Type B pancreatic cell (in vitro differentiated cells): ENCODE measurements around the gene NPTX1. TPM values are rescaled to one million over a fixed set of nuclear protein-coding genes. Genes with fewer than 3 reads are reported as not detected.

Source experiments
- DNase-seq: peaks from one replicate; pipeline ENCODE4 v3.0.0; 2021; ENCODE audit warnings: mixed read lengths; ENCODE audit not compliant: unreplicated experiment; ENCODE audit errors: extremely low spot score
- H3K27ac Mint-ChIP-seq: 2 replicates; pipeline ENCODE4 v1.8.0; 2021; ENCODE audit warnings: mild to moderate bottlenecking, mixed read lengths
- H3K27me3 Mint-ChIP-seq: 2 replicates; pipeline ENCODE4 v1.8.0; 2021; ENCODE audit warnings: mixed read lengths
- H3K36me3 Mint-ChIP-seq: 2 replicates; pipeline ENCODE4 v1.8.0; 2021; ENCODE audit warnings: mixed read lengths
- H3K4me1 Mint-ChIP-seq: one replicate; pipeline ENCODE4 v1.8.0; 2021; ENCODE audit warnings: mixed read lengths; ENCODE audit not compliant: unreplicated experiment
- H3K4me3 Mint-ChIP-seq: 2 replicates; pipeline ENCODE4 v1.8.0; 2021; ENCODE audit warnings: mild to moderate bottlenecking, mixed read lengths
- H3K9me3 Mint-ChIP-seq: 2 replicates; pipeline ENCODE4 v1.8.0; 2021; ENCODE audit warnings: mixed read lengths
- total RNA-seq: library from RNA; stranded (reverse); gene quantifications from 2 replicates; pipeline ENCODE4 v1.2.1, GENCODE V29; 2021; ENCODE audit warnings: low replicate concordance
- TF ChIP-seq, protein P1 (sequence below): fragments of 200-600 bp; sonication (generic); conservative IDR thresholded peaks from 2 replicates; pipeline ENCODE4 v1.5.0; 2021; ENCODE audit warnings: antibody characterized with exemption, mild to moderate bottlenecking

Gene NPTX1
- total RNA-seq, 1 donor from 2014 or later: 4.7 TPM

DNA sequence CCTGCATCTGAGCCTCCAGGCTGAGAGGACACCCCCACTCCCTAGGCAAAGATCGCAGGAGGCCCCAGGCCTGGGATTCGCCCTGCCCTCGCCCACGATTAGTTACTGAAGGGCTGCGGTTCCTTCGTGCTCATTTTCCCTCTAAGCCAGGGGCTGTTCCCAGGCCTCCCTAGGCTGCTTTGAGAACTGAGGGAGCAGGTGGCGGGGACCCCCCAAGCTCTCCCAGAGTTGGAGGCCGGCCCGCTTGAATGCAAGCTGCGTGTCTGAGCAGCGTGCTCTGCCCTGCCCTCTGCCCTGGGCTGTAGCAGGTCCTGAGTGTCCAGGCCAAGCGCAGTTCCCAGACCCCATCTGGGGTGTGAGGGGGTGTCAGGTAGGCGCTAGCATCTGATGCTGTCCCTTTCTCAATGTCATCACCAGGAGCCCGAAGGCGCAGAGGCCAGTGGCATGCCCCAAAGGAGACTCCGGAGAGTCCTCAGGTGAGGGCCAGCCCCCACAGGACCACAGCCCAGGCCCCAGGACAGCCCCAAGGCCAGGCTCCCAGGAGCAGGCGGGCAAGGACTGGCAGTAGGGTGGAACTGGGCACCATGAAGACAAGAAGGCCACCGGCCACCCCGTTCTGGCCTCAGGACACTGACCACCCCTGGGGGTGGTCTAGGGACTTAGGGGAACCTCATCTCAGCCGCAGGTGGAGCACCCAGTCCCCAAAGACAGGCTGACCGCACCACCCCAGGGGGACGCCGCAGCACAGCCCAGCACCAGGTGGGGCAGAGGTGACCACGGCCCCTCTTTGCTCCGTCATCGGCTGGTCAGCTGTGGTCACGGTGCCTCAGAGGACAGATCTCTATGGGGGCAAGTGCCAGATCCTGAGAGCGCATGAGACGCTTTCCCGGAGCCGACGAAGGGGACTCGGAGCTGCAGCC is 46.8 kb downstream of the NPTX1 start:
- DNase-seq: no peak

DNA sequence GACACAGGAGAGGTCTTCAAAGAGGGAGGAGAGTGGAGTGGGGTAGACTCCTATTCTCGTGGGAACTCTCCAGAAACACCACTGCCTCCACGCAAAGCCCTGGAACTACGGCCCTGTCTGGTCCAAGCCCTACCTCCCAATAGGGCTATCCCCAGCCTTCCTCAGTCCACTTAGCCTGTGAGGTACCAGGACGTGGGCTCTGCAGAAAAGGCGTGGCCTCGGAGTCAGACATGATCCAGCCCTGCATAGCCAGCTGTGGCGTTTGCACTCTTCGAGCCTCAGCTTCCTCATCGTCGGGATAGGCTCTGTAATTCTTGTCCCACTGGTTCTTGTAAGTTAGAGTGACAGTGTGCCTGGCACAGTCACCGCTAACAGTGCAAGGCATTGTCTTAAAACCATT is 47.6 kb downstream of the NPTX1 start:
- Mint-ChIP-seq H3K4me3 (no peak overlapping the region), H3K27me3 (no peaks in the 10 kb centered on the region), H3K4me1 (no peaks in the 10 kb centered on the region), H3K27ac (no peak overlapping the region), H3K9me3 (no peaks in the 10 kb centered on the region), H3K36me3 (no peaks in the 10 kb centered on the region)
- DNase-seq: no peak
- TF ChIP-seq, protein P1, sequence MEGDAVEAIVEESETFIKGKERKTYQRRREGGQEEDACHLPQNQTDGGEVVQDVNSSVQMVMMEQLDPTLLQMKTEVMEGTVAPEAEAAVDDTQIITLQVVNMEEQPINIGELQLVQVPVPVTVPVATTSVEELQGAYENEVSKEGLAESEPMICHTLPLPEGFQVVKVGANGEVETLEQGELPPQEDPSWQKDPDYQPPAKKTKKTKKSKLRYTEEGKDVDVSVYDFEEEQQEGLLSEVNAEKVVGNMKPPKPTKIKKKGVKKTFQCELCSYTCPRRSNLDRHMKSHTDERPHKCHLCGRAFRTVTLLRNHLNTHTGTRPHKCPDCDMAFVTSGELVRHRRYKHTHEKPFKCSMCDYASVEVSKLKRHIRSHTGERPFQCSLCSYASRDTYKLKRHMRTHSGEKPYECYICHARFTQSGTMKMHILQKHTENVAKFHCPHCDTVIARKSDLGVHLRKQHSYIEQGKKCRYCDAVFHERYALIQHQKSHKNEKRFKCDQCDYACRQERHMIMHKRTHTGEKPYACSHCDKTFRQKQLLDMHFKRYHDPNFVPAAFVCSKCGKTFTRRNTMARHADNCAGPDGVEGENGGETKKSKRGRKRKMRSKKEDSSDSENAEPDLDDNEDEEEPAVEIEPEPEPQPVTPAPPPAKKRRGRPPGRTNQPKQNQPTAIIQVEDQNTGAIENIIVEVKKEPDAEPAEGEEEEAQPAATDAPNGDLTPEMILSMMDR: no peak

More for the DNA sequence above, 46.8 kb downstream of the NPTX1 start:
- no peaks in the 10 kb centered on the region for H3K36me3 Mint-ChIP-seq
- H3K4me3 Mint-ChIP-seq: no peak overlapping the region
- no peaks in the 10 kb centered on the region for H3K27me3 Mint-ChIP-seq
- TF ChIP-seq, protein P1: no peak
- H3K27ac Mint-ChIP-seq: no peak overlapping the region
- no peaks in the 10 kb centered on the region for H3K9me3 Mint-ChIP-seq
- no peaks in the 10 kb centered on the region for H3K4me1 Mint-ChIP-seq

DNA sequence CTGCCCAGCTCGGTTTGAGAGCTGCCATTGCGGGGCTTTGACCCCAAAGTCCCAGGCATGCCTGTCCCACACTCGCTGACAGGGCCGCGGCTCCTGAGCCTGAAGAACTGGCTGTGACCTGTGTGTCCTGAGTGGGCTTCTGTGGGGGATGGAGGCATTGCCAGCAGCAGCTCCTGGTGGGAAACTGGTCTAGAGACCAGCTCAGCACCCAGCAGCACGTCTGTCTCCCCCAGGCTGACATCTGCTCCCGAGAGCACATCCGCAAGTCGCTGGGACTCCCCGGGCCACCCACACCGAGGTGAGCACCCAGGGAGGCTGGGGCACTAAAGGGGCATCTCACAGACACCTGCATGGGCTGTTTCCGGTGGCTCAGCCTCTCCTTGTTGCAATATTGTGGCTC is 48.0 kb downstream of the NPTX1 start:
- Mint-ChIP-seq H3K4me3 (no peak overlapping the region), H3K27ac (no peak overlapping the region)
- TF ChIP-seq, protein P1: no peak

DNA sequence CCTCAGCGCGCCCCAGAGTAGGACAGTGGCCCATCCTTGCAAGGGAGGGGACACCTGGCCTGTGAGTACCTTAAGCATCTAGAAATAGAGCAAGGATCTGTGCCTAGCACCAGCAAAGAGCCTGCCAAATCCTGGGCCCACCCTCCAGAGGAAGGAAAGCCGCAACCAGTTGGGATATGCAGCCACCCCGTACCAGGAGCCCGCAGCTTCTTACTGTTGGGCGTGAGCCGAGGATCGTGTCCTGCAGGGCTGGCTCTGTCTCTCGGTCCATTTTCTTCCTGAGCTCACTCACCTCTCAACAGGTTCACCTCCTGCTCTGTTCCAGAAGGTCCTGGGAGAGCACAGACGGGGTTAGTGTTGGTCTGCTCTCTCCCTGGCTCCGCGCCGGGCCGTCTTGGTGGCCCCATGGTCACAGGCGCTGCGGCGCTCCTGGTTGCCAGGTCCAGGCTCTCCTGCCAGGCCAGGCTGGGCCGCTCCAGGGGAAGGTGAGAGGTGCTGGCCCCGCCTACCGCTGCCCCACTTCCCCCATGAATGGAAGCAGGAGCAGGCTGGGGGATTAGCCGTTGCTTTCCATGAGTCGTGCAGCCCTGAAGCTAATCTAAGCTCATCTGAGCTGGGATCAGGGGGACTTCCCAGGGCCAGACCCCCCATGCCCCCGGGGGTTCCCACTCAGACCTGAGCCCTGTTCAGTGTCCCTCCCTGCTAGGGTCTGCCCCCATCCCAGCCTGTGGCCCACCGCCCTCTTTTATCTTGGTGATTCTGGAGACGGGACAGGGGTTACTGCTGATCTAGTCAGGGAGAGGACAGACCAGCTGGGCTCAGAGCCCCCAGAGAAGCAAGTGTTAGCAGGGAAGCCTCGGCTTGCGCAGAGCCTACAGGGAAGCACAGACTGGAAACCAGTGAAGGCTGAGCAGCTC is 48.8 kb downstream of the NPTX1 start:
- TF ChIP-seq, protein P1: no peak
- H3K27ac Mint-ChIP-seq: no peak overlapping the region
- no peak for DNase-seq

More for the DNA sequence above, 48.0 kb downstream of the NPTX1 start:
- H3K4me1 Mint-ChIP-seq: no peaks in the 10 kb centered on the region
- H3K9me3 Mint-ChIP-seq: no peaks in the 10 kb centered on the region
- H3K27me3 Mint-ChIP-seq: no peaks in the 10 kb centered on the region
- no peak for DNase-seq
- H3K36me3 Mint-ChIP-seq: no peaks in the 10 kb centered on the region

DNA sequence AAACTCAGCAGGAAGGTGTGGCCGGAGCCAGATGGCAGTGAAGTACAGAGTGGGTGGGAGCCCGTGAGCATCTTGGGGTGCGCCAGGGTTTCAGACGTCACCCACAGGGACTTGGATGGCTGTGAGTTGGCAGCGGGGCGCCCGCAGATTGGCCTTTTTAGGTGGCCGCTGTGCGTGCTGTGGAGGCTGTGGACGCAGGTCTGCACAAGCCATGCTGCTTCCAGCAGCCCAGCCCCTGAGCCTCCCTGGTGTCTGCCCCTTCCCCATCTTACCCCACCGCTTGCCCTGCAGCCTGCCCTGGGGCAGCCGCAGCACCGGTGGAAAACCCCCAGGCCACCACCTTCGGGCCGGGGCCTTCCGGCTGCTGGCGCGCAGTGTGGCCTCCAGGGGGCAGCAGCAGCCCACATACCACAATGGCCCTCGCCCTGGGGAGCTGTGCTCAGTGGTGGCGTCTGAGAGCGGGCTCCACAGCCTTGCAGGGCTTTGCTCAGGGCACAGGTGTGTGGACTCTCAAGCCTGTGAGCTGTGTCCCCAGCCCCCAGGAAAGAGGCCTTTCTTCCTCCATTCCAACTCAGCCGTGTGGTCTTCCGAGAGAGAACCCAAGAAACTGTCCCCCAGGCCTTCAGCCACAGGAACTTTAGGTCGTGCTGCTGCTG is 49.6 kb downstream of the NPTX1 start:
- no peaks in the 10 kb centered on the region for H3K9me3 Mint-ChIP-seq
- H3K36me3 Mint-ChIP-seq: no peaks in the 10 kb centered on the region
- TF ChIP-seq, protein P1: peak; percentile 99
- H3K27ac Mint-ChIP-seq: no peak overlapping the region
- no peaks in the 10 kb centered on the region for H3K4me1 Mint-ChIP-seq
- DNase-seq: peak; percentile 89
- no peak overlapping the region for H3K4me3 Mint-ChIP-seq
- H3K27me3 Mint-ChIP-seq: no peaks in the 10 kb centered on the region

More for the DNA sequence above, 48.8 kb downstream of the NPTX1 start:
- no peaks in the 10 kb centered on the region for H3K4me1 Mint-ChIP-seq
- H3K4me3 Mint-ChIP-seq: no peak overlapping the region
- no peaks in the 10 kb centered on the region for H3K9me3 Mint-ChIP-seq
- no peaks in the 10 kb centered on the region for H3K36me3 Mint-ChIP-seq
- no peaks in the 10 kb centered on the region for H3K27me3 Mint-ChIP-seq
